Mammary epithelial cell (primary cell): ENCODE measurements around the gene ERI3.

Source experiments
- CTCF ChIP-seq, 2 donors: IDR thresholded peaks in 1 of 2; conservative IDR thresholded peaks in 1 of 2; 2 replicates each; pipeline ENCODE4 v1.5.1; 2011 to 2012; ENCODE audit warnings: inconsistent platforms in 2 of 2, low read length in 2 of 2, mild to moderate bottlenecking in 2 of 2, control low read depth in 1 of 2, low read depth in 1 of 2; ENCODE audit not compliant: insufficient read depth in 1 of 2; ENCODE audit errors: extremely low read depth in 1 of 2
- EZH2 ChIP-seq: IDR thresholded peaks from 2 replicates; pipeline ENCODE4 v1.6.1; 2012; ENCODE audit warnings: low read length, inconsistent platforms, borderline replicate concordance

- no peak for TF ChIP-seq CTCF (conservative IDR thresholded peaks at IDR 0.05 in 1 of 2, IDR thresholded peaks at IDR 0.05 in 1 of 2; ENCODE audit: extremely low read depth in 1 of 2, insufficient read depth in 1 of 2, low read depth in 1 of 2, low read length in 2 of 2)
- no peak for TF ChIP-seq EZH2
Observed at GRCh38 chr1:44243782-44244495, 111.1 kb downstream of the ERI3 start.
